ENCODE results near the gene PTPRF.

Gene PTPRF

DNA sequence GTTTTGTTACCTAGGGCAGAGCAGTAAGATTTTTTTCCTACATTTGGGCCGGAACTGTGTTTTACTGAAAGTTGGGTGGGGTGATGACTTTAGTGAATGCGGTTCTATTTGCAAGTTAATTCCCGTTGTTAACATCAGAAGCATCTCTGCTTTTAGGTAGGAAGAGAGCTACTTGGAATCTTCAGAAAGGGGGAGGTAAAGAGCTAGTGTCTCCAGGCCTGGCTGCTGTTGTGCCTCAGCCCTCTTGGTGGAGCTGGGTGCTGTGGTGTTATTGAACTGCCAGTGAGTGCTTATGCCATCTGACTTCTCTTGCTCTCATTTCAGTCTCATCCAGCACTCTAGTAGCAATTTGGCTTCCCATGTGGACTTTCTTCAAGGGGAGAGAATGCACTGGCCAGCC, 122.7 kb downstream of the PTPRF start:
- TF ChIP-seq, protein P1, sequence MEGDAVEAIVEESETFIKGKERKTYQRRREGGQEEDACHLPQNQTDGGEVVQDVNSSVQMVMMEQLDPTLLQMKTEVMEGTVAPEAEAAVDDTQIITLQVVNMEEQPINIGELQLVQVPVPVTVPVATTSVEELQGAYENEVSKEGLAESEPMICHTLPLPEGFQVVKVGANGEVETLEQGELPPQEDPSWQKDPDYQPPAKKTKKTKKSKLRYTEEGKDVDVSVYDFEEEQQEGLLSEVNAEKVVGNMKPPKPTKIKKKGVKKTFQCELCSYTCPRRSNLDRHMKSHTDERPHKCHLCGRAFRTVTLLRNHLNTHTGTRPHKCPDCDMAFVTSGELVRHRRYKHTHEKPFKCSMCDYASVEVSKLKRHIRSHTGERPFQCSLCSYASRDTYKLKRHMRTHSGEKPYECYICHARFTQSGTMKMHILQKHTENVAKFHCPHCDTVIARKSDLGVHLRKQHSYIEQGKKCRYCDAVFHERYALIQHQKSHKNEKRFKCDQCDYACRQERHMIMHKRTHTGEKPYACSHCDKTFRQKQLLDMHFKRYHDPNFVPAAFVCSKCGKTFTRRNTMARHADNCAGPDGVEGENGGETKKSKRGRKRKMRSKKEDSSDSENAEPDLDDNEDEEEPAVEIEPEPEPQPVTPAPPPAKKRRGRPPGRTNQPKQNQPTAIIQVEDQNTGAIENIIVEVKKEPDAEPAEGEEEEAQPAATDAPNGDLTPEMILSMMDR (conservative IDR thresholded peaks at IDR 0.05) = peak; percentile 26
- no peak overlapping the region for H3K27ac ChIP-seq

DNA sequence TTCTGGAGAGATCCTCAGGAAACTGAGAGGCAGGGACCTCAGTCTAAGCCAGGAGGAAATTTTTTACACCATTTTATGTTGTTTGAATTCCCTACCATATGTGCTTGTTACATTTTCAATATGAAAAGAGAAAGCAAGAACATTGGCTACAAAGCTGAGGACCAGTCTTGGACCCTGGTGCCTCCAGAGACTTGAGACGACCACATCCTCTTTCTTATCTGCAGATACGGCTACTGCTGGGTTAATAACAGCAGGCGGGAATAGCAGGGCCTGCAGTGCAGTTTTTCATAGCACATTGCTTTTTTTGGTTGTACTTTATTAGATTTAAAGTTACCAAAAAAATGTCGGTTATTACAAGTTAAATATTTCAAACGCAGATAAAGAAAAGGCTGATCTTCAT, 123.2 kb downstream of the PTPRF start:
- TF ChIP-seq, protein P1 (conservative IDR thresholded peaks at IDR 0.05) = no peak
- H3K27ac ChIP-seq = no peak overlapping the region

DNA sequence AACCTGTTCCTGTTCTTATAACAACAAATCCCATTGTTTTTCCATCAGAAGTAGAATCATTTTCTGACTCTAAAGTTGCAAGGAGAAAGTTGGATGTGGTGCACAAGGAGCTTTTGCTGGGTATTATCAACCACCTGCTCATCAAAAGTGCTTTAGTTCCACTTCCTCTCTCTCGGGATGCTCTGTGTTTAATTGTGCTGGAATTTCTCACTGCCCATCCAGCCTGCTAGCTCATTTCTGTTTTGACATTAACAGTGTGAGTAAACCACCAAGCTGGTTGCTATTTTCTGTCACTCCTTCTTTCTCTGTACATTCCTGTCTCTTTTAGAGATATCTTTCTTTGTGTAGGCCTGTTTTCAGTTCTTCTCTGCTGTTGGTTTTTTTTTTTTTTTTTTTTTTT, 125.3 kb downstream of the PTPRF start:
- H3K27ac ChIP-seq = no peak overlapping the region
- TF ChIP-seq, protein P1 (conservative IDR thresholded peaks at IDR 0.05) = no peak

DNA sequence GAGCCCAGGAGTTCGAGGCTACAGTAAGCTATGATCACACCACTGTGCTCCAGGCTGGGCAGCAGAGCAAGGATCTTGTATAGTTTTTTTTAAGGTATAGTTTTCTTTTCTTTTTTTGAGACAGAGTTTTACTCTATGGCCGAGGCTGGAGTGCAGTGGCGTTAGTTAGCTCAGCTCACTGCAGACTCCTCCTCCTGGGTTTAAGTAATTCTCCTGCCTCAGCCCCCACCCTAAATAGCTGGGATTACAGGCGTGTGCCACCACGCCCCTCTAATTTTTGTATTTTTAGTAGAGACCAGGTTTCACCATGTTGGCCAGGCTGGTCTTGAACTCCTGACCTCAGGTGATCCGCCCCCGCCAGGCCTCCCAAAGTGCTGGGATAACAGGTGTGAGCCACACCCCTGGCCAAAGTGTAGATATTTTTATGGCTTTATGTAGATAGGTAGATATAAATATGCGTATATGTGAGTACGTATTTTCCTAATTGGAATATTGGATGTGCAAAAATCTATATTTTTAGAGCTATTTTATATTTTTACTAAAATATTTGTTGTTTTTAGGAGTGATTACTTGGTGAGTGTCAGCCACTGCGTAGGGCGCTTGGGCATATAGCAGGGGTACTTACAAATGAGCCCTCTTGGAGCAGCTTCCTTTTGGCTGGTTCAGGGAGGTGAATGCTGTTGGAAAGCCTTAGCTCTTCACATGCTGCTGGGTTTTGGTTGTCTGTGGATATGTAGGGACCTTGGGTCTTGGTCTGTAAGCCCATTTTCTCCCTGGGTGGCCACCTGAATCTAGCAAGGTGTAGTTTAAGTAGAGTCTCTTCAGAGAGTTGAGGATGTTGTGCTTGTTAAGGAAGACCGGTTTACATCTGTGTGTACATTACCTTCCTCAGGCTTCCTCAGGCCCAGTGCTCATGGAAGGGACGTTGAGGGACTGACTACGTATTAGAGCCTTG, 128.8 kb downstream of the PTPRF start:
- H3K27ac ChIP-seq = no peak overlapping the region
- TF ChIP-seq, protein P1 (conservative IDR thresholded peaks at IDR 0.05) = no peak

DNA sequence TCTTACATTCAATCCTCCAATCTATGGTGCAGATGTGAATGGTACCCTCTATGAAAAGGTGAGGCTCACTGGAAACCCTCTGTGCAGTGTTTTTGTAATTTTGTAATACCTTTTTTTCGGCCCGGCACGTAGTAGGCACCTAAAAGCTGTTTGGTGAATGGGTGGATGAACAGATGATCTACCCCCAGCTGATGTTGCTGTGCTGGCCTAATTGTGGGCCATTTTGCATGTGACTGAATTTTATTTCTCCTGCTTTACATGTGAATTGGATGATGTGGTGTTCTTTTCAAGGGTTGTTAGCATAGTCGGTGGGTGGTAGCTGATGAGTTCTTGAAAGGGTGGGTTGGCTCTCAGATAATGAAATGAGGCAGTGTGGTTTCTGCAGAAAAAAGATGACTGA, 129.7 kb downstream of the PTPRF start:
- TF ChIP-seq, protein P1 (conservative IDR thresholded peaks at IDR 0.05) = no peak
- no peak overlapping the region for H3K27ac ChIP-seq

DNA sequence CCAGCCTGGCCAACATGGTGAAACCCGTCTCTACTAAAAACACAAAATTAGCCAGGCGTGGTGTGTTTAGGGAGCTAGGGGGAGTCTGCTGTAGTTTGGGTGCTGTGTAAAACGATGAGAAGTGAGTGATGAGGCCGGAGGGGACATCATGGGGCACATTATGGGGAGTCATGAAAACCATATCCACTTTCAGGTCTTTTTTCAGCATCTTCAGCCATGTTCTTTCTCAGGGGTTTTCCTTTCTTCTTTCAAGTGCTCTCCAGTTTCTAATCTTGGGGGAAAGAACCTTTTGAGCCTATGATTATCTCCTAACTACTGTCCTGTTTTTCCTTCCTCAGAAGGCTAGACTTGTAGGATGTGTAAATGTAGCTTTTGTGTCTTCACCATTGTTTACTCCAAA, 133.7 kb downstream of the PTPRF start:
- no peak overlapping the region for H3K27ac ChIP-seq
- TF ChIP-seq, protein P1 (conservative IDR thresholded peaks at IDR 0.05) = no peak

DNA sequence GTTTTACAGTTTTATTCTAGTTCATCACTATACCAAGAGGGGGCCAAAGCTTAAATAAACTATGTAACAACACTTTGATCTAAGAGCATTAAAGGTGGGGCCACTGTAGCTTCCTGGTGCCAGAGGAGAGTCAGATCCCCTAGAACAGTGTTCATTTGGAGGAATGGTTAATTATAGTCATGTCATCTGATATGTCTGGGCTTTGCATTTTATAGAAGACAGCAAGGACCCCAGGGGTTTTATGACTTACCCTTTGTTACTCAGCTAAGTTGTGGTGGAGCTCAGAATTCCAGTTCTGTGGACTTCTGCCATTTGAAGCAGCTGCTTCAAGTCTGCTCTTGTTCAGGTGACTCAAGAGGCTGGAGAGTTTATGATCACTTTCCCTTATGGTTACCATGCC, 135.9 kb downstream of the PTPRF start:
- TF ChIP-seq, protein P1 (conservative IDR thresholded peaks at IDR 0.05) = no peak
- H3K27ac ChIP-seq = no peak overlapping the region

Data from VCaP (cell line).